Stimulated activated naive B cell treated with anti-CD40 and anti-IgM and Interleukin-4, amounts not matched to agents 10 μg/mL and 1 μg/mL and 100 μg/mL, for 72 hours (primary cell): ENCODE results near the gene RPGRIP1L.
"Not testable (repeated sequence)": the region's sequence is repeated elsewhere in the genome, so short reads cannot be mapped to it uniquely, and the experiment has no call there.

Experiments
- ATAC-seq, 2 donors: fragments of 150-1000 bp; cut with Tn5 transposase; replicated peaks; 2 replicates each; pipeline ENCODE4 v1.10.0; 2021; ENCODE audit warnings: moderate library complexity in 1 of 2
- DNase-seq: peaks from one replicate; pipeline ENCODE4 v3.0.0; 2021
- H3K27ac Mint-ChIP-seq: one replicate; pipeline ENCODE4 v1.8.0; 2022; ENCODE audit warnings: mild to moderate bottlenecking, mixed read lengths
- H3K27me3 Mint-ChIP-seq, 2 donors: one replicate each; pipeline ENCODE4 v1.8.0; 2022; ENCODE audit warnings: mixed read lengths in 2 of 2
- H3K36me3 Mint-ChIP-seq, 2 donors: one replicate each; pipeline ENCODE4 v1.8.0; 2022; ENCODE audit warnings: mixed read lengths in 2 of 2, mild to moderate bottlenecking in 1 of 2
- H3K4me1 Mint-ChIP-seq, 2 donors: one replicate each; pipeline ENCODE4 v1.8.0; 2022; ENCODE audit warnings: mixed read lengths in 2 of 2, mild to moderate bottlenecking in 1 of 2
- H3K4me3 Mint-ChIP-seq, 2 donors: one replicate each; pipeline ENCODE4 v1.8.0; 2022; ENCODE audit warnings: mild to moderate bottlenecking in 2 of 2, mixed read lengths in 2 of 2, moderate library complexity in 1 of 2
- H3K9me3 Mint-ChIP-seq, 2 donors: one replicate each; pipeline ENCODE4 v1.8.0; 2022; ENCODE audit warnings: mixed read lengths in 2 of 2, mild to moderate bottlenecking in 1 of 2

The RPGRIP1L gene

DNA sequence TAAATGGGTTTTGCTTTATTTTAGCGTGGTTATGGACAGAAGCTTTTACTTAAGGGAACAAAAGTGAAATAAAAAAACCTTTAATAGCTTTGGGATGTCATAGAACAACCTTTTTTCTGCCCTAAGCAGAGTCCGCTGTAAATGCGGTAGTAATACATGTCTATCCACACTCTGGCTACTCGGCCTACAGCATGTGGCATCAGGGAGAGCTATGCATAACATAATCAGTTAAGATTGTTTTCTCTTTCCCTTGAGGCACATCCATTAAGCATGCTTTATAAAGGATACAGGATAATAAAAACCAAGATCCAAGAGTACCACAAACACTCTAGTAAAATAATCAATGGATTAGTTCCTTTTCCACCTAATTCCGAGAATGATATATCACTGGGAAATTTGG is 10.3 kb downstream of the RPGRIP1L start:
- Mint-ChIP-seq H3K4me1 (no peaks in the 10 kb centered on the region), H3K27ac (no peak overlapping the region), H3K4me3 (no peak overlapping the region), H3K9me3 (no peaks in the 10 kb centered on the region), H3K36me3 (peaks cover 13 to 17% of the 10 kb centered on the region in 2 donors), H3K27me3 (no peaks in the 10 kb centered on the region)
- ATAC-seq (no peak), DNase-seq (no peak)

- Mint-ChIP-seq H3K27ac (no peak overlapping the region), H3K4me1 (no peaks in the 10 kb centered on the region)
- ATAC-seq: no peak
Measured at GRCh38 chr16:53692146-53692545, 11.5 kb downstream of the RPGRIP1L start.

DNA sequence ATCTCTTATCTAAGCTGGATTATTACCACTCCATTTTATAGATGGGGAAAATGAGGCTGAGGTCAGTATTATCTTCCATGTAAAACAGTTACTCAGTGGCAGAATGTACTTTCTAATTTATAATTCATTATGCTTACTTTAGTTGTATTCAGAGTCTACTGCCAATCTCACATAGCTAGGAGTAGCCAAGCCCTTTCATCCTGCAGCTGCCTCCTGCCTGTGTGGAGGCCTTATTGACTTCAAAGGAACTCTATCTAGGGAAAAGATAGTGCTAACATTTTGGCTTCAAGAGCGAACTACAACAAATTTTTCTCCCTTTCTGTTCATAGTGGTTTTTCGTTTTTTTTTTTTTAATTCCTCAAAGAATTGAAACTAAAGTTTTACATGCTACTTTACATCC is 12.9 kb downstream of the RPGRIP1L start:
- ATAC-seq (no peak), DNase-seq (no peak)
- Mint-ChIP-seq H3K27me3 (no peaks in the 10 kb centered on the region), H3K36me3 (peaks cover 7 to 15% of the 10 kb centered on the region in 2 donors), H3K4me1 (no peaks in the 10 kb centered on the region), H3K4me3 (no peak overlapping the region), H3K9me3 (no peaks in the 10 kb centered on the region), H3K27ac (no peak overlapping the region)

More at GRCh38 chr16:53692146-53692545, 11.5 kb downstream of the RPGRIP1L start:
- no peak overlapping the region for H3K4me3 Mint-ChIP-seq
- H3K27me3 Mint-ChIP-seq: no peaks in the 10 kb centered on the region
- no peaks in the 10 kb centered on the region for H3K9me3 Mint-ChIP-seq
- no peak for DNase-seq
- peaks cover 10 to 13% of the 10 kb centered on the region in 2 donors for H3K36me3 Mint-ChIP-seq

GRCh38 chr16:53689636-53690035 is 14.0 kb downstream of the RPGRIP1L start:
- Mint-ChIP-seq H3K4me1 (no peaks in the 10 kb centered on the region), H3K27me3 (no peaks in the 10 kb centered on the region), H3K9me3 (no peaks in the 10 kb centered on the region), H3K36me3 (peaks cover 13 to 19% of the 10 kb centered on the region in 2 donors), H3K27ac (no peak overlapping the region), H3K4me3 (no peak overlapping the region)
- no peak for DNase-seq
- ATAC-seq: no peak

DNA sequence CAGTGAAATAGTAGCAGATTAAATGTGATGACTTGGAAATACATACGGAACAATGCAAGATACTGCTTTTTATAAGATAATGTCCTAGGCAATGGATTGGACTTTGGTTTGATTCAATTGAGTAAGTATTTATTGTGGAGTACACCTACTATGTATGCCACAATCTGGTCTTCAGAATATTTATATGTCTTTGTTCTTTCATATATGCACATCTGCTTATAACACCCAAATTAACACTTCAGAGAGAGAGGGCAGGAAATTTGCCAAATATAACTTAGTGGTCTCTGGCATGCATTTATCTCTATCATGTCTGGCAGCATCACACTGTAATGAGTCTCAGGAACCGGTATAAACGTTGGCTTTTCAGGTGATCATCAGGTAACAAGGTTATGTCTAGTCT is 16.9 kb downstream of the RPGRIP1L start:
- Mint-ChIP-seq H3K27ac (no peak overlapping the region), H3K27me3 (no peaks in the 10 kb centered on the region), H3K36me3 (peaks cover 16 to 25% of the 10 kb centered on the region in 2 donors), H3K4me1 (no peaks in the 10 kb centered on the region), H3K4me3 (no peak overlapping the region), H3K9me3 (no peaks in the 10 kb centered on the region)
- DNase-seq: no peak
- ATAC-seq: no peak

- not testable (repeated sequence) for H3K4me1 Mint-ChIP-seq, ATAC-seq, H3K4me3 Mint-ChIP-seq, H3K27me3 Mint-ChIP-seq, H3K9me3 Mint-ChIP-seq, DNase-seq, H3K27ac Mint-ChIP-seq
- H3K36me3 Mint-ChIP-seq: peaks cover 19 to 30% of the 10 kb centered on the region in 2 donors
Measured at GRCh38 chr16:53685334-53685733, 18.3 kb downstream of the RPGRIP1L start.

- no peak for ATAC-seq
- H3K4me1 Mint-ChIP-seq: no peaks in the 10 kb centered on the region
- DNase-seq: no peak
- H3K27me3 Mint-ChIP-seq: no peaks in the 10 kb centered on the region
- H3K36me3 Mint-ChIP-seq: peaks cover 22 to 39% of the 10 kb centered on the region in 2 donors
- no peaks in the 10 kb centered on the region for H3K9me3 Mint-ChIP-seq
- no peak overlapping the region for H3K27ac Mint-ChIP-seq
- no peak overlapping the region for H3K4me3 Mint-ChIP-seq
Measured at GRCh38 chr16:53681354-53681753, 22.3 kb downstream of the RPGRIP1L start.

DNA sequence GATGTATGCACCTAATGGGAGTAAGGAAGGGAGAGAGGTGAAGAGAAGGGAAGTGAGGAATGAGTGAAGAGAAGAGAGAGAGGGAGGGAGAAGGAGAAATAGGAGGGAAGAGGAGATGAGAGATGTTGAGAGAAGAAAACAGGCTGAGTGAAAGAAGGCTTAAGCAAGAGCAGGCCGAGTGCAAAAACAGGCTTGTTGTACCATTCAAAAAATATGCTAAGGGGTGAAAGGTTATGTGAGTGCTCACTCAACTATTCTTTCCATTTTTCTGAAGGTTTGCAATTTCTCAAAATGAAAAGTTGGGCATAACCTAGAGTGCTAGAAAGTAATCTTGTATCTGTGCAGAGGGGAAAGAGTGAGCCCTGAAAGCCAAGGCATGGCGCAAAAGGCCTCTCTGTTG is 22.9 kb downstream of the RPGRIP1L start:
- Mint-ChIP-seq H3K36me3 (peaks cover 21 to 35% of the 10 kb centered on the region in 2 donors), H3K9me3 (no peaks in the 10 kb centered on the region), H3K27ac (no peak overlapping the region), H3K4me3 (no peak overlapping the region), H3K27me3 (no peaks in the 10 kb centered on the region), H3K4me1 (no peaks in the 10 kb centered on the region)
- DNase-seq: no peak
- ATAC-seq: no peak

DNA sequence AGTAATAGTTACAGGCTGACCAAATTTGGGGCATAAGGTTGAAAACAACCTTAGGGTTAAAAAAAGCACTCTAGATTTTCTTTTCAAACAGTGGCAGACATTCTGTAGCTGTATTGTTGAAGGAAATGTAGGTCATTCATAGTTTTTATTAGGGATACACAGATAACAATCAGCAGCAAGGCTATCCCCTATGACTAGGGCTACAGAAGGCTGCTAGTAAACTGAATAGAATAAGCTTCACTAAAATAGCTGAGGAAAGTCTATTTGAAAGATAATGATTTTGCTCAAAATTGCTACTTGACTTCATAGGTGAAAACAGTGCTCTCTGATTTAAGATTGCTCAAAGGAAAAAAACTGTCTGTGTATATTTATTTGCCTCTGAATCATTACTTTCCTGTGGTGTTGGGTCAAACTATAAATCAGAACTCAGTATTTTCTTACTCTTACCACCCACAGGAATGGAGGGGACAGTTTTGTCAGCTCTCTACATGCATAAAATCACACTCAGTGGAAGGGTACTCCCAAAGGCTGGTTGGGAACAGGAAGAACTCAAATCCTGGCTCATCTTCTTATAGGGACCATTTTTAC is 24.8 kb downstream of the RPGRIP1L start:
- H3K27ac Mint-ChIP-seq: no peak overlapping the region
- H3K4me3 Mint-ChIP-seq: no peak overlapping the region
- peaks cover 14 to 23% of the 10 kb centered on the region in 2 donors for H3K36me3 Mint-ChIP-seq
- no peaks in the 10 kb centered on the region for H3K9me3 Mint-ChIP-seq
- no peaks in the 10 kb centered on the region for H3K4me1 Mint-ChIP-seq
- DNase-seq: no peak
- H3K27me3 Mint-ChIP-seq: no peaks in the 10 kb centered on the region
- no peak for ATAC-seq

- Mint-ChIP-seq H3K27ac (no peak overlapping the region), H3K36me3 (peaks cover 9 to 16% of the 10 kb centered on the region in 2 donors), H3K4me1 (no peaks in the 10 kb centered on the region), H3K4me3 (no peak overlapping the region), H3K9me3 (no peaks in the 10 kb centered on the region), H3K27me3 (no peaks in the 10 kb centered on the region)
- ATAC-seq: no peak
- DNase-seq: no peak
Measured at GRCh38 chr16:53678155-53678554, 25.5 kb downstream of the RPGRIP1L start.

- no peak for ATAC-seq
- no peak overlapping the region for H3K27ac Mint-ChIP-seq
Measured at GRCh38 chr16:53673189-53673588, 30.5 kb downstream of the RPGRIP1L start.

DNA sequence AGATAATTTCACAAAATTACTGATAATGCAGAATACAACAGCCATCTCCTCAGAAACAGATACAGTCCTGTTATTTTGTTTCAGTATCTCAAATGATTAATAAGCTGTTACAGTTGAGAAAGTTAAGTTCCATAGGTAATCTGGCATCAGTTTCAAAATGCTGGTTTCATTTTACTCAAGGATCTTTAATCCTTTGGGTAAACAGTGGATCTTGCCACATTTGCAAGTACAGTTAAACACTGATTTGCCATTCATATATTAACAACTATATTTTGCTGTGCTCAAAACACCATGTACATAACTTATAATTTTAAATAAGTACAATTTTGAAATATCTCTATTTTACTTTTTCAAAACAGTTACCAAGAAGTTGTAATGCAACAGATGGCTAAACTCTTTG is 31.2 kb downstream of the RPGRIP1L start:
- Mint-ChIP-seq H3K27ac (no peak overlapping the region), H3K4me3 (no peak overlapping the region), H3K27me3 (no peaks in the 10 kb centered on the region), H3K4me1 (no peaks in the 10 kb centered on the region), H3K9me3 (no peaks in the 10 kb centered on the region), H3K36me3 (peaks cover 0 to 3% of the 10 kb centered on the region in 2 donors)
- no peak for ATAC-seq
- no peak for DNase-seq

More at GRCh38 chr16:53673189-53673588, 30.5 kb downstream of the RPGRIP1L start:
- Mint-ChIP-seq H3K4me1 (no peaks in the 10 kb centered on the region), H3K27me3 (no peaks in the 10 kb centered on the region), H3K4me3 (no peak overlapping the region), H3K9me3 (no peaks in the 10 kb centered on the region), H3K36me3 (peaks cover 0 to 4% of the 10 kb centered on the region in 2 donors)
- DNase-seq: no peak

- no peak for DNase-seq
- H3K9me3 Mint-ChIP-seq: no peaks in the 10 kb centered on the region
- no peak overlapping the region for H3K27ac Mint-ChIP-seq
- ATAC-seq: no peak
- no peaks in the 10 kb centered on the region for H3K4me1 Mint-ChIP-seq
- H3K4me3 Mint-ChIP-seq: no peak overlapping the region
- H3K36me3 Mint-ChIP-seq: no peaks in the 10 kb centered on the region
- H3K27me3 Mint-ChIP-seq: no peaks in the 10 kb centered on the region
Measured at GRCh38 chr16:53668869-53669268, 34.8 kb downstream of the RPGRIP1L start.

GRCh38 chr16:53666786-53667415 is 36.8 kb downstream of the RPGRIP1L start:
- Mint-ChIP-seq H3K4me1 (no peaks in the 10 kb centered on the region), H3K9me3 (no peaks in the 10 kb centered on the region), H3K36me3 (no peaks in the 10 kb centered on the region), H3K4me3 (no peak overlapping the region), H3K27ac (no peak overlapping the region), H3K27me3 (no peaks in the 10 kb centered on the region)
- ATAC-seq: no peak
- DNase-seq: no peak

- Mint-ChIP-seq H3K4me3 (no peak overlapping the region), H3K27me3 (no peaks in the 10 kb centered on the region), H3K4me1 (no peaks in the 10 kb centered on the region), H3K36me3 (no peaks in the 10 kb centered on the region), H3K27ac (no peak overlapping the region), H3K9me3 (no peaks in the 10 kb centered on the region)
- no peak for ATAC-seq
- no peak for DNase-seq
Measured at GRCh38 chr16:53664724-53665345, 38.8 kb downstream of the RPGRIP1L start.
